HG02938 (cell line): ENCODE results near the gene CYB561.
"Not testable (repeated sequence)": the region's sequence is repeated elsewhere in the genome, so short reads cannot be mapped to it uniquely, and the experiment has no call there.

Experiments
- ATAC-seq: cut with Tn5 transposase; IDR thresholded peaks from one replicate; pipeline ENCODE4 v1.9.1; 2021; ENCODE audit warnings: mild to moderate bottlenecking, moderate library complexity; ENCODE audit not compliant: unreplicated experiment

Gene CYB561

GRCh38 chr17:63479495-63480184 lies 33.5 kb upstream of the CYB561 start:
- ATAC-seq = no peak

- ATAC-seq = peak; percentile 67
These were observed 32.8 kb upstream of the CYB561 start for GRCh38 chr17:63478814-63479494.

- ATAC-seq = no peak
These were observed 31.7 kb upstream of the CYB561 start for GRCh38 chr17:63477480-63478440.

GRCh38 chr17:63476854-63477479 lies 30.9 kb upstream of the CYB561 start, which contains the start of gene ACE:
Gene ACE, plus strand, starts transcription at chr17:63477061. Its CDS starts 34 bp downstream, at chr17:63477095.
- ATAC-seq = no peak

GRCh38 chr17:63476459-63476853 lies 30.4 kb upstream of the CYB561 start:
- ATAC-seq = no peak

GRCh38 chr17:63475491-63476412 lies 29.6 kb upstream of the CYB561 start:
- ATAC-seq = no peak

GRCh38 chr17:63474586-63475460 lies 28.7 kb upstream of the CYB561 start:
- ATAC-seq = no peak

- ATAC-seq = no peak
These were observed 28.1 kb upstream of the CYB561 start for GRCh38 chr17:63474174-63474573.

- not testable (repeated sequence) for ATAC-seq
These were observed 22.0 kb upstream of the CYB561 start for GRCh38 chr17:63468099-63468498.

GRCh38 chr17:63464691-63465236 lies 18.7 kb upstream of the CYB561 start:
- ATAC-seq = no peak

- no peak for ATAC-seq
These were observed 17.7 kb upstream of the CYB561 start for GRCh38 chr17:63463771-63464170.

- ATAC-seq = no peak
These were observed 13.9 kb upstream of the CYB561 start for GRCh38 chr17:63460018-63460417.

- no peak for ATAC-seq
These were observed 12.4 kb upstream of the CYB561 start for GRCh38 chr17:63458478-63458877.

GRCh38 chr17:63455417-63455816 lies 9.3 kb upstream of the CYB561 start:
- no peak for ATAC-seq

GRCh38 chr17:63454915-63455314 lies 8.8 kb upstream of the CYB561 start:
- no peak for ATAC-seq

- not testable (repeated sequence) for ATAC-seq
These were observed 8.3 kb upstream of the CYB561 start for GRCh38 chr17:63454357-63454756.

- ATAC-seq = no peak
These were observed 7.0 kb upstream of the CYB561 start for GRCh38 chr17:63452962-63453551.
